ENCODE data around the gene CNN2.
A peak's percentile ranks its signal among the peaks of the same experiment; 100 is the strongest.

CNN2 gene

GRCh38 chr19:993361-993830 is 33.0 kb upstream of the CNN2 start:
- H3K4me1 Mint-ChIP-seq: no peaks in the 10 kb centered on the region
- H3K4me3 Mint-ChIP-seq: no peak overlapping the region
- H3K27me3 Mint-ChIP-seq (ENCODE audit: low read depth): peaks cover 29% of the 10 kb centered on the region
- peak overlapping the region in 1 of 3 experiments; percentile 81 for H3K27ac Mint-ChIP-seq
- TF ChIP-seq CTCF (IDR thresholded peaks at IDR 0.05; ENCODE audit: unreplicated experiment in 3 of 3): no peak
- peaks cover 10% of the 10 kb centered on the region for H3K36me3 Mint-ChIP-seq (ENCODE audit: low read depth)
- H3K9me3 Mint-ChIP-seq: no peaks in the 10 kb centered on the region

GRCh38 chr19:993831-994393 is 32.5 kb upstream of the CNN2 start:
- H3K36me3 Mint-ChIP-seq (ENCODE audit: low read depth): peaks cover 5% of the 10 kb centered on the region
- no peak overlapping the region for H3K4me3 Mint-ChIP-seq
- no peak for TF ChIP-seq CTCF (IDR thresholded peaks at IDR 0.05; ENCODE audit: unreplicated experiment in 3 of 3)
- no peaks in the 10 kb centered on the region for H3K9me3 Mint-ChIP-seq
- peak overlapping the region in 1 of 3 experiments; percentile 81 for H3K27ac Mint-ChIP-seq
- peaks cover 5% of the 10 kb centered on the region for H3K4me1 Mint-ChIP-seq
- peaks cover 34% of the 10 kb centered on the region for H3K27me3 Mint-ChIP-seq (ENCODE audit: low read depth)

- Mint-ChIP-seq H3K4me3 (no peak overlapping the region), H3K27me3 (ENCODE audit: low read depth) (peaks cover 40% of the 10 kb centered on the region), H3K27ac (no peak overlapping the region), H3K9me3 (no peaks in the 10 kb centered on the region), H3K36me3 (ENCODE audit: low read depth) (peaks cover 4% of the 10 kb centered on the region), H3K4me1 (peaks cover 10% of the 10 kb centered on the region)
- no peak for TF ChIP-seq CTCF (IDR thresholded peaks at IDR 0.05; ENCODE audit: unreplicated experiment in 3 of 3)
Observed at GRCh38 chr19:994516-994915, 31.9 kb upstream of the CNN2 start.

GRCh38 chr19:995051-995827 is 31.2 kb upstream of the CNN2 start:
- H3K27ac Mint-ChIP-seq: no peak overlapping the region
- H3K36me3 Mint-ChIP-seq (ENCODE audit: low read depth): peaks cover 4% of the 10 kb centered on the region
- no peak overlapping the region for H3K4me3 Mint-ChIP-seq
- H3K4me1 Mint-ChIP-seq: peaks cover 10% of the 10 kb centered on the region
- peaks cover 46% of the 10 kb centered on the region for H3K27me3 Mint-ChIP-seq (ENCODE audit: low read depth)
- TF ChIP-seq CTCF (IDR thresholded peaks at IDR 0.05; ENCODE audit: unreplicated experiment in 3 of 3): no peak
- no peaks in the 10 kb centered on the region for H3K9me3 Mint-ChIP-seq

- Mint-ChIP-seq H3K36me3 (ENCODE audit: low read depth) (peaks cover 4% of the 10 kb centered on the region), H3K9me3 (no peaks in the 10 kb centered on the region), H3K27me3 (ENCODE audit: low read depth) (peaks cover 50% of the 10 kb centered on the region), H3K4me3 (peak overlapping the region in 2 of 3 experiments; percentile 10 to 29), H3K4me1 (peaks cover 10% of the 10 kb centered on the region), H3K27ac (no peak overlapping the region)
- no peak for TF ChIP-seq CTCF (IDR thresholded peaks at IDR 0.05; ENCODE audit: unreplicated experiment in 3 of 3)
Observed at GRCh38 chr19:996051-996838, 30.2 kb upstream of the CNN2 start.
